ENCODE measurements around the gene NPDC1.
A peak's percentile ranks its signal among the peaks of the same experiment; 100 is the strongest.

Gene NPDC1

GRCh38 chr9:137027369-137028262 is 18.4 kb downstream of the NPDC1 start, which contains the start of gene ABCA2:
Gene ABCA2, minus strand, starts transcription at chr9:137028237. Its CDS starts 97 bp downstream, at chr9:137028140.
- ATAC-seq, result peak; percentile 5; the same call in 1 of the 3 replicates
- no peak for TF ChIP-seq PATZ1 (CRISPR knock-in tag; IDR thresholded peaks at IDR 0.05; ENCODE audit: borderline replicate concordance)
- no peak for TF ChIP-seq TCF4 (CRISPR knock-in tag; IDR thresholded peaks at IDR 0.05; ENCODE audit: borderline replicate concordance)
- TF ChIP-seq RARB (CRISPR knock-in tag; IDR thresholded peaks at IDR 0.05), result no peak
- no peak for TF ChIP-seq GLIS3 (CRISPR knock-in tag; IDR thresholded peaks at IDR 0.05)
- no peak for TF ChIP-seq ARNTL (CRISPR knock-in tag; IDR thresholded peaks at IDR 0.05; ENCODE audit: borderline replicate concordance, low read depth)
- no peak for TF ChIP-seq BACH2 (CRISPR knock-in tag; IDR thresholded peaks at IDR 0.05; ENCODE audit: borderline replicate concordance)
- TF ChIP-seq CREB5 (CRISPR knock-in tag; IDR thresholded peaks at IDR 0.05; ENCODE audit: low read depth), result no peak
- TF ChIP-seq ZNF70 (CRISPR knock-in tag; IDR thresholded peaks at IDR 0.05), result no peak
- TF ChIP-seq ZC3H10 (CRISPR knock-in tag; IDR thresholded peaks at IDR 0.05), result no peak
- no peak for TF ChIP-seq ZFP3 (CRISPR knock-in tag; IDR thresholded peaks at IDR 0.05)

- ATAC-seq, result no peak
These were observed 19.1 kb downstream of the NPDC1 start for GRCh38 chr9:137026828-137027227.

More at GRCh38 chr9:137026828-137027227, 19.1 kb downstream of the NPDC1 start:
- TF ChIP-seq SNAI2 (CRISPR knock-in tag; IDR thresholded peaks at IDR 0.05) (no peak), ZNF565 (CRISPR knock-in tag; conservative IDR thresholded peaks at IDR 0.05; ENCODE audit: low read depth) (no peak), ESRRG (CRISPR knock-in tag; IDR thresholded peaks at IDR 0.05) (no peak), POU6F1 (CRISPR knock-in tag; IDR thresholded peaks at IDR 0.05; ENCODE audit: borderline replicate concordance, low read depth) (no peak), PPARA (CRISPR knock-in tag; IDR thresholded peaks at IDR 0.05; ENCODE audit: borderline replicate concordance) (no peak), TSHZ2 (CRISPR knock-in tag; IDR thresholded peaks at IDR 0.05) (no peak), ISL1 (CRISPR knock-in tag; IDR thresholded peaks at IDR 0.05) (no peak), ZC3H10 (CRISPR knock-in tag; IDR thresholded peaks at IDR 0.05) (no peak), ZNF8 (CRISPR knock-in tag; IDR thresholded peaks at IDR 0.05) (no peak), TCF4 (CRISPR knock-in tag; IDR thresholded peaks at IDR 0.05; ENCODE audit: borderline replicate concordance) (no peak), ZNF70 (CRISPR knock-in tag; IDR thresholded peaks at IDR 0.05) (no peak), GLIS3 (CRISPR knock-in tag; IDR thresholded peaks at IDR 0.05) (no peak), ARNTL (CRISPR knock-in tag; IDR thresholded peaks at IDR 0.05; ENCODE audit: borderline replicate concordance, low read depth) (no peak), ZFP30 (CRISPR knock-in tag; IDR thresholded peaks at IDR 0.05) (no peak), BACH2 (CRISPR knock-in tag; IDR thresholded peaks at IDR 0.05; ENCODE audit: borderline replicate concordance) (no peak), CSRNP3 (CRISPR knock-in tag; IDR thresholded peaks at IDR 0.05) (no peak), CREB5 (CRISPR knock-in tag; IDR thresholded peaks at IDR 0.05; ENCODE audit: low read depth) (no peak), ZFP3 (CRISPR knock-in tag; IDR thresholded peaks at IDR 0.05) (no peak), OSR1 (CRISPR knock-in tag; IDR thresholded peaks at IDR 0.05) (no peak), RARB (CRISPR knock-in tag; IDR thresholded peaks at IDR 0.05) (no peak)

Measured in SK-N-SH treated with all-trans-retinoic acid at 6 μM for 48 hours (cell line).